NCI-H510A (cell line): ENCODE measurements around the gene IDH2.
A peak's percentile ranks its signal among the peaks of the same experiment; 100 is the strongest.
"Not testable (repeated sequence)": the region's sequence is repeated elsewhere in the genome, so short reads cannot be mapped to it uniquely, and the experiment has no call there.

ENCODE experiments used
- DNase-seq: peaks from one replicate; lab custom pipeline; 2025; lab: John Stamatoyannopoulos, UW

IDH2 gene

DNA sequence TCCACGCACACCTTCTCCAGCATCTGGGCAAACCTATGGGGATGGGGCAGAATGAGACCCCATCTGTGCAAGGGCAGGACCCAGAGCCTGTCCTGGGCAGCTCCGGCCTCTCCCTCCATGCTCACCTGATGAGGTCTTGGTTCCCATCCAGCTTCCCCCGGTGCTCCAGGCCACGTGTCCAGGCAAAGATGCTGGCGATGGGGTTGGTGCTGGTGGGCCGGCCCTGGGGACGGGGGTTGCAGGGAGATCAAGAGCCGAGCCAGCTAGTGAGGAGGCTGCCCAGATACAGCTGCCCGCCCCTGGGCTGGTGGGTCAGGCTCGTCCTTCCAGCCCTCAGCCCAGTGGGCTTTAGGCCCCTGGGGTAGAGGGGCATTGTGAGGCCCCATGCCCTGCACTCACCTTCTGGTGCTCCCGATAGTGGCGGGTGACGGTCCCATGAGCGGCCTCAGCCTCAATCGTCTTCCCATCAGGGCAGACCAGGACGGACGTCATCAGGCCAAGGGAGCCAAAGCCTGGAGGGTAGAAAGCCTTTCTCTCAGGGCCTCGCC lies 17.3 kb downstream of the IDH2 start:
- no peak for DNase-seq

DNA sequence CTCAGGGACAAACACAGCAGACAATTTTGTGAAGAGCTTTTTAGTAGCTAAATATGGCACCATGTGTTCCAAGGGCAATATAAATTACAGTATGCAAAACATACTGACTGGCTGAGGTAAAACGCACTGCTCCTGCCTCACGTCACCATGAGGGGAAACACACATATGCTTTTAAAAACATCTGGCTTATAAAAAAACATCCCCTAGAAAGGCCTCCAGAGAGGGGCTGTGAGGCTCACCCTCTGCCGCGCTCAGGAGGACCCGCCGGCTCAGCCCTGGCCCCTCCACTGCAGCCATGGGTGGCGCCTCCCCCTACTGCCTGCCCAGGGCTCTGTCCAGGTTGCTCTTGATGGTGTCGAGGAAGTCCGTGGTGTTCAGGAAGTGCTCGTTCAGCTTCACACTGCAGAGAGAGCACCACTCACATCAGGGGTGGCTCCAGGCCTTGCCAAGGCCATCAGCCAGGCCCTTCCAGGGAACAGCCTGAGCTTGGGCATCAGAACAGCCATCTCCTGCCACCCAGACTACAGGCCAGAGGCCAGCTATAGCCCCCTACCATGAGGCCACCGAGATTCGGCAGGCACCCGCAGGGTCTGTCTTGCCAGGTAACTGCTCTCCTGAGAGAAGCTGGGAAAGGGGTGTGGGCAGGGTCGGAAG lies 18.2 kb downstream of the IDH2 start:
- DNase-seq: no peak

GRCh38 chr15:90083419-90083818 lies 18.8 kb downstream of the IDH2 start:
- DNase-seq: no peak

GRCh38 chr15:90082140-90082715 lies 20.0 kb downstream of the IDH2 start:
- DNase-seq: no peak

DNA sequence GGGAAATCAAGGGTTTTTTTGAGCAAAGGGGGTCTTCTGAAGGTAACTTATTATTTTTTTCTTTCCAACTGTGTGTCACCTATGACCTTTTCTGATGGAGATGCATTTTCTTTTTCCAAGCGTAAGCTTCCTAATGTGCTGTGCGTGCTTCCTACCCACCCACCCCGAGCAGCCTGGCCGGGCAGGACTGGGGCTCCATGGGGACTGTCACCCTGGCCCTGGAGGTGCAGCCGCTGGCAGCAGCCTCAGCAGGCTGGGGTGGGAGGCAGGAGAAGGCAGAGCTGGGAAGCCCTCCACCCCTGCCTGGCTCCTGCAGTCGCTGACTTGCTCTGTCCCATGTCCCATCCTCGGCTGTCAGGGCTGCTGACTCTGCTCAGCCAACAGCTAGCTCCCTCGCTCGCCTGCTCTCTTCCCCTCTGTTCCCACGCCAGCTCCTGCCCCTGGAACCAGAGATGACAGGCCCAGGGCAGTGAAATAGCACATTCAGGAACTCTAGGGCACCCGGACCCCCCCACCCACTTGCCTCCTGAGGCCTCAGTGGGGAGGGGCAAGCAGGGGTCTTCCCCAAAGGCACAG lies 21.4 kb downstream of the IDH2 start:
- DNase-seq: no peak

DNA sequence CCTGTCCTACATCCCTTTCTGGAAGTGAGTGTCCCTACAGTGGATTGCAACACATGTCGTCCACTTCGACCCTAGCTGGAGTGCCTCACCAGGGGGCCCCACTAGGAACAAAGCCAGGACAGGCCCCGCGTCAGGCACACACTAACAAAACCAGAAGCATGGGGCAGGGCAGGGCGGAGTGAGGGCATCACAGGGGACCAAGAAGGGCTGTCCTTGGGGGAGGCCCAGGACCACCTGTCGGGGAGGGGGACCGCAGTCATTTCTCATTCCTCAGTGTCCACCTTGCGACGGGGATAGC lies 21.9 kb downstream of the IDH2 start:
- DNase-seq: no peak

- DNase-seq: no peak
Observed at GRCh38 chr15:90079619-90080457, 22.4 kb downstream of the IDH2 start.

DNA sequence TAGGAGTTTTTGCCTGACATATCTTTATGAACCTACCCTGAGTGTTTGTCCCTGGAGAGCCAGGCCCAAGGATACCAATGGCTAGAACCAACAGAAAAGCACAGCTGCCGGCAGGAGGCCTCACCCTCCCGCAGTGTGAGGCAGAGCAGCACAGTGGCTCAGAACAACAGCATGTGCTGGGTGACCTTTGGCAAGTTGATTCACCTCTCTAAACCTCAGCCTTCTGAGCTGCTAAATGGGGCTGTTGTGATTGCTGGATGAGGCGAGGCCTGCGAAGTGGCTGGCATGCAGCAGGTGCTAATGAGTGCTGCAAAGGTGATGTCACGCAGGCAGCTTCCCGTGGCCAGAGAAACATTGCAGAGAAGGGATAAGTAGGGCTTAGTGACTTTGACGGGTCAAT lies 23.3 kb downstream of the IDH2 start:
- DNase-seq: no peak

DNA sequence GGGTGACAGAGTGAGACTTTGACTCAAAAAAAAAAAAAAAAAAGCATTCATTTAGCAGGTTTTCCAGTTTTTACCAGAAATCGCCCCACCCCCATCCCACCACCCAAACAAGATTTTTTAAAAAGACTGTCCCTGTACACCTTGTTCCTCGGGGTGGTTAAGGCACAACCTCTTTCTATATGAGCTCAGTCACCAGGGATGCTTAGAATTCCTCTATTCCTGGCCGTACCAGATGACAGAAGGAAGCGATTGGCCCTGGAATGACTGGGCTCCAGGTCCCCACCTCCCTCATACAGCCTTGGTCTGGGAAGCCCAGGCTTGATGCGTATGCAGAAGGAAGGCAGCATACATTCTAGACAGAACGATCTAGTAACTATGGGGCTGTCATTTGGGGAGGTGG lies 25.6 kb downstream of the IDH2 start:
- DNase-seq: no peak

DNA sequence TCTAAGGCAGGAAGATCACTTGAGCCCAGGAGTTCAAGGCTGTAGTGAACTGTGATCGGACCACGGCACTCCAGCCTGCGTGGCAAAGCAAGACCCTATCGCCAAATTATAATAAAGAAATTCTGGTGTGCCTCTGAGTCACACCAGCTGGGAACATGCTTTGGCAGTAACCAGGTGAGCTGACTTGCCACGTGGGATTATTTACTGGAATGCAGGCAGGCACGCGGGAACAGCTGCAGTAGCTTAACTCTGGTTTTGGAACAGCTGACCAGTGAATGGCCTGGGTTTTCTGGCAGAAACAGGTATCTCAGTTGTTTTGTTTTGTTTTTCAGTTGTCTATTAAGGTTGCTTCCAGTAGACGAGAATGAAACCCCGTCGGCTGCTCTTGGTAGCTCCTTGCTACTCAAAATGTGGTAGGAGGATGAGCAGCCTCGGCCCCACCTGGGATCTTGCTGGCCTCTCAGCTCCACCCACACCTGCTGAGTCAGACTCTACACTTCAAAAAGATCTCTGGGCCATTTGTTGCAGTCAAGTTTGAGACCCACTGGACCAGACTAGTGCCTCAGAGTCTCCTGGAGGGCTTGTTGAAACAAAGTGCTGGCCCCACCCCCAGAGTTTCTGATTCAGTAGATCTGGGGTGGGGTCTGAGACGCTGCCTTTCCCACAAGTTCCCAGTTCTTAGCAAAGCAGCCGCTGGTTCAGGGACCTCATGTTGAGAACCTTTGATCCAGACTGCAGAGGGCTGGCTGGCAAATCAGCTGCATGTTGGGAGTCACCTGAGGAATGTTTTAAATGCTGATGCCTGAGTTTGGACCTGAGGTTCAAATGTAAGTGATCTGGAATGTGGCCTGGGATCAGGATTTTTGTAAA lies 26.6 kb downstream of the IDH2 start:
- DNase-seq: no peak

GRCh38 chr15:90074916-90075315 lies 27.4 kb downstream of the IDH2 start:
- DNase-seq: no peak

DNA sequence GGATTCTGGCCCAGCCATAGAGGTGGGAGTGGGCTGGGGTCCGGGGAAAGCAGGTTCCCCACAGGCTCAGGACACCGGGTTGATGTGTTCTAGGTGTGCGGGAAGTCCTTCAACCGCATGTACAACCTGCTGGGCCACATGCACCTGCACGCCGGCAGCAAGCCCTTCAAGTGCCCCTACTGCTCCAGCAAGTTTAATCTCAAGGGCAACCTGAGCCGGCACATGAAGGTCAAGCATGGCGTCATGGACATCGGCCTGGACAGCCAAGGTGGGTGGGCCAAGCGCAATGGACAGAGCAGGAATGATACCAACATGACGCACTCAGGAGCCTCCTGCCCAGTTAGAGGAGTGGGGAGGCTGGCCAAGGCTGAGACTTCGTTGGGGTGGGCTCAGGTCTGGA lies 28.2 kb downstream of the IDH2 start:
- DNase-seq: no peak

DNA sequence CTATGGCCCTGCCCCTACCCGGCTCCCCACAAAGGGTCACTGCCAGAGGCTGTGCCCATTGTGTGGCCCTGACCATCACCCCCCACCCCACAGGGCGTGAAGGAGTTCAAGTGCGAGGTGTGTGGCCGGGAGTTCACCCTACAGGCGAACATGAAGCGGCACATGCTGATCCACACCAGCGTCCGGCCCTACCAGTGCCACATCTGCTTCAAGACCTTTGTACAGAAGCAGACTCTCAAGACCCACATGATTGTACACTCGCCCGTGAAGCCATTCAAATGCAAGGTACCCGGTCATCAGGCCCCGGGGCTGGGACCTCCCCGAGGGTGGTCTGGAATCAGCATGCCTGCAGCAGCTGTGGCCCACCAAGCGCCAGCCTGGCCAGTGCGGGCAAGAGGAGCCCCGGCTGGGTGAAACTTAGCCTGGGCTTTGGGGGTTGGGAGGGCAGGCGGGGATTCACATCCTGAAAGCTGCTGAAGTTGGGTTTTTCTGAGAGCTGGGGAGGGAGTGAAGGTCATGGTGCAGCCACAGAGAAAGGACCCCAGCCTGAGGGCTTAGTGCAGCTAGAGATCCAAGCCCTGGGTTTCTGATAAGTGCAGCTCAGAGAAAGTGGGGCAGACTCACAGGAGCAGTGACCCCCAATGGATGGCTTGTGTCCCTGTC lies 29.2 kb downstream of the IDH2 start:
- no peak for DNase-seq

GRCh38 chr15:90071220-90071807 lies 31.0 kb downstream of the IDH2 start:
- DNase-seq: peak; percentile 44

DNA sequence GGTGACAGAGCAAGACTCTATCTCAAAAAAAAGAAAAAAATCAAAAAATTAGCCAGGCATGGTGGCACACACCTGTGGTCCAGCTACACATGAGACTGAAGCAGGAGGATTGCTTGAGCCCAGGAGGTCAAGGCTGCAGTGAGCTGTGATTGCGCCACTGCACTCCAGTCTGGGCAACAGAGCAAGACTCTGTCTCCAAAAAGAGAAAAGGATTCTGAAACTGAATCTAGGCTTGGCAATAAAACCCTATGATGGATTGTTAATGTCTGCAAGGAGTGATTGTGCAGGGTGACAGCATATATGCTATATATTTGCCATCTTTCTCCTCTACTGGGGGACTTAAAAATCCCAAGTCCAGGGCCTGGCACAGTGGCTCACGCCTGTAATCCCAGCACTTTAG lies 31.6 kb downstream of the IDH2 start:
- not testable (repeated sequence) for DNase-seq

DNA sequence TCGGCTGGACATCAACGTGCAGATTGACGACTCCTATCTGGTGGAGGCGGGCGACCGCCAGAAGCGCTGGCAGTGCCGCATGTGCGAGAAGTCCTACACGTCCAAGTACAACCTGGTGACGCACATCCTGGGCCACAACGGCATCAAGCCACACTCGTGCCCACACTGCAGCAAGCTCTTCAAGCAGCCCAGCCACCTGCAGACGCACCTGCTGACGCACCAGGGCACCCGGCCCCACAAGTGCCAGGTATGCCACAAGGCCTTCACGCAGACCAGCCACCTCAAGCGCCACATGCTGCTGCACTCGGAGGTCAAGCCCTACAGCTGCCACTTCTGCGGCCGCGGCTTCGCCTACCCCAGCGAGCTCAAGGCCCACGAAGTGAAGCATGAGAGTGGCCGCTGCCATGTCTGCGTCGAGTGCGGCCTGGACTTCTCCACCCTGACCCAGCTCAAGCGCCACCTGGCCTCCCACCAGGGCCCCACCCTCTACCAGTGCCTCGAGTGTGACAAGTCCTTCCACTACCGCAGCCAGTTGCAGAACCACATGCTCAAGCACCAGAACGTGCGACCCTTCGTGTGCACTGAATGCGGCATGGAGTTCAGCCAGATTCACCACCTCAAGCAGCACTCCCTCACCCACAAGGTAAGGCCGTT lies 34.2 kb downstream of the IDH2 start:
- DNase-seq: no peak

- no peak for DNase-seq
Observed at GRCh38 chr15:90067181-90067952, 34.9 kb downstream of the IDH2 start.

DNA sequence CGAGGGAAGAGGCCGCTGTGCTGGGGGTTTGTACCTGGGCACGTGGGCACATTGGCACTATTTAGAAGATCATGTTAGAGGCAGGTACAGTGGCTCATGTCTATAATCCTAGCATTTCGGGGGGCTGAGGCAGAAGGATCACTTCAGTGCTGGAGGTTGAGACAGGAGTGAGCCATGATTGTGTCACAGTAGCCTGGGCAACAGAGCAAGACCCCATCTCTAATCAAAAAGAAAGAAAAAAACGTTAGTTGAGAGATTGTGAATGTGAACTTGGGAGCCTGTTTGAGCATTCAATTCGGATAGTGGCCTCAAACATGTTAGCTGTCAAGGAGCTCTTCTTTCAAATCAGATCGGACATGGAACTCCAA lies 36.6 kb downstream of the IDH2 start:
- no peak for DNase-seq

DNA sequence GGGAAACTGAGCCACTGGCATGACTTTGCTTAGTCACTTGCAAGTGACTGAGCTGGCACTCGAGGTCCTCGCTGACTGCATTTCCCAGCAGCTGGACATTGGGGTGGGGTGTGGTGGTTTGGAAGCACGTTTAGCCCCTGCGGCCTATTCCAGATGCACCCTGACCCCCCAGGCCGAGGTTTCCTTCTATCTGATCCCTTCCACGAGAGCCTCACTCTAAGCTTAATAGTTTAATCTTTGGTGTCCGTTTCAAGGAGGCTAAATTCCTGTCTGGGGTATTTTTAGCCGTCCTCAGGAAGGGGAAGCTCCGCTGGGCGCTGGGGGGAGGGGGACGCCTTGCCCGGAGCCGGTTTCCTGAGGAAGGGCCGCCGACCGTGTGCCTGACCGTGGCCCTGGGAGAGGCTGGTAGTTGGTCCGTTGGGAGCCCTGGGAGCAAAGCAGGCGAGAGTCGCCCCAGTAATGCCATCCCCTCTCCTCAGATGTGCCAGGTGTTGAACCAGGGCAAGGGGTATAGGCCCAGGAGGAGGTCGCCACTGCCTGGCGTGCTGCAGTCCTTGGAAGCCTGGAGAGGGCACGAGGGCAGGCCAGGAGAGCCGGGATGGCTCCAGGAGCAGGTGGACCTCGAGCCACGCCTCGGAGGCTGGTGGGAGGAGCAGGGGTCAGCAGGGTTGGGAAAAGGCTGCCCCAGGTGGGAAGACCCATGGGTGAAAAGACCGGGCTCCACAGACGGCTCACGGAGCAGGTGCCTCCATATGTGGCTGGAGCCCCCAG lies 37.2 kb downstream of the IDH2 start:
- DNase-seq: no peak
